GM12872 (cell line): ENCODE results near the gene HRH1.

Experiments used
- TF ChIP-seq, protein P1 (sequence below): IDR thresholded peaks from 3 replicates; pipeline ENCODE4 v1.5.1; 2011; ENCODE audit warnings: low read depth, mild to moderate bottlenecking, low read length, moderate library complexity; ENCODE audit not compliant: insufficient read depth

HRH1 gene

GRCh38 chr3:11312166-11312565 lies 157.9 kb downstream of the HRH1 start:
- TF ChIP-seq, protein P1, sequence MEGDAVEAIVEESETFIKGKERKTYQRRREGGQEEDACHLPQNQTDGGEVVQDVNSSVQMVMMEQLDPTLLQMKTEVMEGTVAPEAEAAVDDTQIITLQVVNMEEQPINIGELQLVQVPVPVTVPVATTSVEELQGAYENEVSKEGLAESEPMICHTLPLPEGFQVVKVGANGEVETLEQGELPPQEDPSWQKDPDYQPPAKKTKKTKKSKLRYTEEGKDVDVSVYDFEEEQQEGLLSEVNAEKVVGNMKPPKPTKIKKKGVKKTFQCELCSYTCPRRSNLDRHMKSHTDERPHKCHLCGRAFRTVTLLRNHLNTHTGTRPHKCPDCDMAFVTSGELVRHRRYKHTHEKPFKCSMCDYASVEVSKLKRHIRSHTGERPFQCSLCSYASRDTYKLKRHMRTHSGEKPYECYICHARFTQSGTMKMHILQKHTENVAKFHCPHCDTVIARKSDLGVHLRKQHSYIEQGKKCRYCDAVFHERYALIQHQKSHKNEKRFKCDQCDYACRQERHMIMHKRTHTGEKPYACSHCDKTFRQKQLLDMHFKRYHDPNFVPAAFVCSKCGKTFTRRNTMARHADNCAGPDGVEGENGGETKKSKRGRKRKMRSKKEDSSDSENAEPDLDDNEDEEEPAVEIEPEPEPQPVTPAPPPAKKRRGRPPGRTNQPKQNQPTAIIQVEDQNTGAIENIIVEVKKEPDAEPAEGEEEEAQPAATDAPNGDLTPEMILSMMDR: no peak
